ENCODE results near the gene WBP1L. TPM values are rescaled to one million over a fixed set of nuclear protein-coding genes. Genes with fewer than 3 reads are reported as not detected.
"Not testable (repeated sequence)": the region's sequence is repeated elsewhere in the genome, so short reads cannot be mapped to it uniquely, and the experiment has no call there.

WBP1L gene
- total and polyA plus RNA-seq, 2 donors, result 30.1 to 42.6 TPM

DNA sequence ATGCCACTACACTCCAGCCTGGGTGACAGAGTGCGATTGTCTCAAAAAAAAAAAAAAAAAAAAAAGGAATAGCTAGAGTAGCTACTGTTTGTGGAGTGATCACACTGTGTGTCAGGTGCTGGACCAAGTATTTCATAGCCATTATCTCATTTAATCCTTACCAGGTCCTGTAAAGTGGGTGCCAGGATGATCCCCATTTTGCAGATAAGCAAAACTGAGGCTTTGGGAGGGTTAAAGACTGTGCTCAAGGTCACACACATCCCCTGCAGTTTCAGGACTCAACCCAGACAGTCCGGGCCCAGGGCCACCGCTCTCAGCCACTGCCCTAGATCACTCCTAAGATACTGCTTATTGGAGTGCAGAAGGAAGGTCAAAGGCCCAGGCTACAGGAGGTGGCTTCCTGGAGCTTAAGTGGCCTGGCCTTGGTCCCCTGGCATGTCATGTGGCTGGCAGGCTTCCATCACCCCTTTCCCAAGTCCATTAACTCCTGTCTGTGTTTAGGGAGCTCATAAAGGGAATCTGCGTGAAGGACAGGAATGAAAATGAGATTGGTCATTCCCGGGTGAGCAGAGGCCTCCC is 12.4 kb upstream of the WBP1L start:
- no peaks in the 10 kb centered on the region for H3K36me3 ChIP-seq (ENCODE audit: insufficient read depth)
- H3K4me3 ChIP-seq (ENCODE audit: low read depth, low read length), result no peak overlapping the region
- no peaks in the 10 kb centered on the region for H3K4me1 ChIP-seq (ENCODE audit: insufficient read depth)
- H3K27ac ChIP-seq (ENCODE audit: low read depth), result no peak overlapping the region
- no peak for DNase-seq (ENCODE audit: extremely low spot score)
- 85% methylated on average over 5 of the region's 5 CpGs for WGBS

DNA sequence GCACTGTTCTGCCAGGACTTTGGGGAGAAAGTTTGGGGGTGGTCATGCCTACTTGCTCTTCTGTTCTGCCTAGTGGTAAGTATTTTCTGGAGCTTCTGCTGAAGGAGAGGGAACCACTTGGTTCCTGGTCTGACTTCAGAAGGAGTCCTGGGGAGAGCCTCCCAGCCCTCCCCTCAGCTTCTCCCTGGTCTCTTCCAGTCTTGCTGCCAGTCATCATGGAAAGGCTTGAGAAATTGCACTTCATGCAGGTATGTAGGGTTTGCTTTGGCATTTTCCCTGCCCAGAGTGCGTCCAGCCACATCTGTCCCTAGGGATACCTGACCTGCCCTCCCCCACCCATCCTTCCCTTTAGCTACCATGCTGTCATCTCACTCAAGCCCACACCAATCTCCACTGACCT is 11.1 kb upstream of the WBP1L start:
- 78% methylated on average over 1 of the region's 1 CpG for WGBS
- no peaks in the 10 kb centered on the region for H3K36me3 ChIP-seq (ENCODE audit: insufficient read depth)
- no peak overlapping the region for H3K27ac ChIP-seq (ENCODE audit: low read depth)
- DNase-seq (ENCODE audit: extremely low spot score), result no peak
- H3K4me1 ChIP-seq (ENCODE audit: insufficient read depth), result no peaks in the 10 kb centered on the region
- no peak overlapping the region for H3K4me3 ChIP-seq (ENCODE audit: low read depth, low read length)

DNA sequence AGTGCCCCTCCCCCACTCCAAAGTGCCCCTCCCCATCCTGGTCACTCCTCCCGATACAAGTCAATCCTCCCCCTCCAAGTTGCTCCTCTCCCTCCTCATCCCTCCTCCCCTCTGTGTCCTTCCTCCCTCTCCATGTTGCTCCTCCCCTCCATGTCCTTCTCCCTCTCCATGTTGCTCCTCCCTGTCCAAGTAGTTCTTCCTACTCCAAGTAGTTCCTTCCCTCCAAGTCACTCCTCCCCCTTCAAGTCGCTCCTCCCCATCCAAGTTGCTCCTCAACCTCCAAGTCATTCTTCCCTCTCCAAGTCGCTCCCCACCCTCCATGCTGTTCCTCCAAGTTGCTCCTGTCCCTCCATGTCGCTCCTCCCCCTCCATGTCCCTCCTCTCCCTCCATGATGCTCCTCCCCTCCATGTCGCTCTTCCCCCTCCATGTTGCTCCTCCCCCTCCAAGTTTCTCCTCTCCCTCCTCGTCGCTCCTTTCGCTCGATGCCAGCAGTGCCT is 8.6 kb upstream of the WBP1L start:
- 75% methylated on average over 9 of the region's 9 CpGs for WGBS
- DNase-seq (ENCODE audit: extremely low spot score), result no peak

DNA sequence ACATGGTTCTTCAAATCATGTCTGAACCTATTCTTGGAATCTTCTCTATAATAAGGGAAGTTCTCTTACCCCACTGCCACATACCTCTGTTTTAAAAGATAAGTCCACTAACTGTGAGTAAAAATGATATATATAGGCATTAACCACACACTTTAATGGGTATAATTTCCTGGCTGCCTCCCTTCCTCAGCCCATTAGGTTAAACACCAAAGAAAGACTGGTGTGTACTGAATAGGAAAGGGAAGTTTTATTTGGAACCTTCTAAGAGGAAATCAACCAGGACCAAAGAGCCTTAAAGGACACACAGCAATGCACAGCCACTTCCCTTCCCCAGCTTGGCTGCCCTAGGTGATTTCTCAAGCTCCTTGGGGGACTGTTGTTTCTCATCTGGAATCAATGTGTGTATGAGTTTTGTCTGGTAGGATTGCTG is 5.0 kb upstream of the WBP1L start:
- Histone ChIP-seq H3K4me3 (ENCODE audit: low read depth, low read length) (no peak overlapping the region), H3K36me3 (ENCODE audit: insufficient read depth) (no peaks in the 10 kb centered on the region), H3K27ac (ENCODE audit: low read depth) (no peak overlapping the region), H3K4me1 (ENCODE audit: insufficient read depth) (no peaks in the 10 kb centered on the region)
- DNase-seq (ENCODE audit: extremely low spot score), result no peak

More for the DNA sequence above, 8.6 kb upstream of the WBP1L start:
- Histone ChIP-seq H3K27ac (ENCODE audit: low read depth) (no peak overlapping the region), H3K4me3 (ENCODE audit: low read depth, low read length) (no peak overlapping the region), H3K36me3 (ENCODE audit: insufficient read depth) (no peaks in the 10 kb centered on the region), H3K4me1 (ENCODE audit: insufficient read depth) (no peaks in the 10 kb centered on the region)

DNA sequence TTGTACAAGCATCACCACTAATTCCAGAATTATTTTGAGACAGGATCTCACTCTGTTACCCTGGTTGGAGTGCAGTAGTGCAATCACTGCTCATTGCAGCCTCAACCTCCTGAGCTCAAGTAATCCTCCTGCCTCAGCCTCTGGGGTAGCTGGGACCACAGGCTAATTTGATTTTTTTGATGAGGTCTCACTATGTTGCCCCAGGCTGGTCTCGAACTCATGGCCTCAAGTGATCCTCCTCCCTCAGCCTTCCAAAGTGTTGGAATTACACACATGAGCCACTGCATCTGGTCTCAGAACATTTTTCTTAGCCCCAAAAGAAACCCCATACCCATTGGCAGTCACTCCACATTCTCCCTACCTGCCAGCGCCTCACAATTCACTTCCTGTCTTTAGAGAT is 3.5 kb upstream of the WBP1L start:
- H3K36me3 ChIP-seq (ENCODE audit: insufficient read depth), result no peaks in the 10 kb centered on the region
- no peaks in the 10 kb centered on the region for H3K4me1 ChIP-seq (ENCODE audit: insufficient read depth)
- no peak overlapping the region for H3K4me3 ChIP-seq (ENCODE audit: low read depth, low read length)
- no peak for DNase-seq (ENCODE audit: extremely low spot score)
- H3K27ac ChIP-seq (ENCODE audit: low read depth), result no peak overlapping the region
- WGBS, result 75% methylated on average over 2 of the region's 2 CpGs

DNA sequence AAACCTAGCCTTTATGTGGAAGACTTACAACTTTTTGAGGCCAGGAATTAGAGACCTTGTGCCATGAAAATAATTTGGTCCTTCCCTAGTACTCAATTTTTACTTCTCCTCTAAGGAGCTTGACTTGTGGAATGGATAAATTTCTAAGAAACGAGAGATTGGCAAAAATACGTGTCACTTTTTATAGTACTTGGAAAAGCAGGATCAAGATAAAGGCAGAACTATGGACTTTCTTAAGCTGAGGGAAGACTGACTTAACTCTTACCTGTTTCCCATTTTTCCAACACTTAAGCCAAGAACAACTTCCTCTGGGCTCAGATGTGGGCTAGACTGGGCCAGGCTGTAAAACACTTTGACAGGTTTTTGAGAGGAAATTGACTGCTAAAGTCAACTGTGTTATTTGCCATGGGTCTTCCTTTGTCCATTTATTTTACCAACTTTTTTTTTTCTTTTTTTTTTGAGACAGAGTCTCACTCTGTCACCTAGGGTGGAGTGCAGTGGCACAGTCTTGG is 2.0 kb upstream of the WBP1L start:
- Histone ChIP-seq H3K36me3 (ENCODE audit: insufficient read depth) (no peaks in the 10 kb centered on the region), H3K4me3 (ENCODE audit: low read depth, low read length) (no peak overlapping the region), H3K4me1 (ENCODE audit: insufficient read depth) (peaks cover 2% of the 10 kb centered on the region), H3K27ac (ENCODE audit: low read depth) (no peak overlapping the region)
- no peak for DNase-seq (ENCODE audit: extremely low spot score)
- WGBS, result 61% methylated on average over 2 of the region's 2 CpGs

DNA sequence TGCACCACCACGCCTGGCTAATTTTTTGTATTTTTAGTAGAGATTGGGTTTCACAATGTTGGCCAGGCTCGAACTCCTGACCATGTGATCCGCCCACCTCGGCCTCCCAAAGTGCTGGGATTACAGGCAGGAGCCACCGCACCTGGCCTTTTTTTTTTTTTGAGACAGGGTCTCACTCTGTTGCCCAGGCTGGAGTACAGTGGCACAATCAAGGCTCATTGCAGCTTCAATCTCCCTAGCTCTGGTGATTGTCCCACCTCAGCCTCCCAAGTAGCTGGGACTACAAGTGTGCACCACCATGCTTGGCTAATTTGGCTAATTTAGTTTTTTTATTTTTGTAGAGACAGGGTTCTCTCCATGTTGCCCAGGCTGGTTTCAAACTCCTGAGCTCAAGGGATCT is 1.4 kb upstream of the WBP1L start:
- not testable (repeated sequence) for H3K27ac ChIP-seq (ENCODE audit: low read depth); H3K36me3 ChIP-seq (ENCODE audit: insufficient read depth); DNase-seq (ENCODE audit: extremely low spot score); H3K4me3 ChIP-seq (ENCODE audit: low read depth, low read length); H3K4me1 ChIP-seq (ENCODE audit: insufficient read depth)
- WGBS, result 91% methylated on average over 5 of the region's 5 CpGs

DNA sequence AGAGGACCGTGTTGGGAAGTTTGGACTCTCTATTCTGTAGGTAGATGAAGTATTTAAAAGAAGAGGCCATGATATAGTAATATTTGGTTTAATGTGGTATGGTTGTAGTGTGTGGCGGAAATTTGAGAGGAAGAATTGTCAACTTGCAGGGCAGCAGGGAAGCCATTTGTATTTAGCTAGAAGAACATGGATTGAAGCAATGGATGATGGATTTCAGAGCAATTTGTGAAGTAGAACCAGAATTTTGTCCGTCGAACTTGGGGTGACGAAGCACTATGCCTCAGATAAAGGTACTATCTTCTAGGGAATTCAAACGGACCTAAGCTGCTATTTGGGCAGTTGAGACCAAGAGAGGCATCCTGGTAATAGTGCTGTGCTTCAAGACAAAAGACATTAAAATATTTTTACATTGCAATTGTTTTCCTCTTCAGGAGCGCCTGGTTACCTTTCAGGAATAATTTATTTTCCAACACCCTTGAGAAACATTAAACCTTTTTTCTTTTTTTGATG is 615 bp upstream of the WBP1L start:
- peak overlapping the region; percentile 5 for H3K4me3 ChIP-seq (ENCODE audit: low read depth, low read length)
- DNase-seq (ENCODE audit: extremely low spot score), result no peak
- WGBS, result 30% methylated on average over 7 of the region's 7 CpGs

DNA sequence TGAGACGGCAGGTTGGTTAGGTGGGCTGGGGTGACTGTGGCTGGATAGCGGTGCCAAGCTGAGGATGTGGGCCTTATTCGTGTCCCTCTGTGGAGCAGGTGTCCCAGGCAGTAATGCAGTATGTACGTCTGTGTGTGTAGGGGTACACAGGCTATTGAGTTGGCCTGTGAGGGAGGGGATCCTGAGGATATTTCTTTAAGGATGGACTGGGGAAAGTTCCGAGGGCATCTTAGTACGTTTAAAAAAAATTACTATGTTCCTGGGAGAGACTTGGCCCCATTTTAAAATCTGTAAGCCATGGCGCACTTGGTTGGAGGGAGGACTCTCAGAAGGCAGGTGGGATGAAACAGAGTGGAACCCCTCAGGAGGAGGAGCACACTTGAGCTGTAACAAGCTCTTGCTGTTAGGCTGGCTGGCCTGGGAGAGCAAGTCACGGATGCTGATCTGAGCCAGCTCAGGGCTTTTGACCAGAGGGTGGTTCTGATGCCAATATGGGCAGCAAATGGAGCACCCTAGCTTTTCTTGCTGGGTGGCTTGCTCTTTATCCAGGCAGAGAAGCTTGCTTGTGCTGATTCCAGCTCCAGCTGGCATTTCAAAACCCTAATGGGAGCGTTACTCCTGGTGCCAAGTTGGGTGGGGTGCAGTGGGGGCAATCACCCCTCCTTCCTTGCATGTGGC is 765 bp downstream of the WBP1L start:
- no peaks in the 10 kb centered on the region for H3K36me3 ChIP-seq (ENCODE audit: insufficient read depth)
- H3K27ac ChIP-seq (ENCODE audit: low read depth), result peak overlapping the region; percentile 77
- H3K4me3 ChIP-seq (ENCODE audit: low read depth, low read length), result peak overlapping the region; percentile 80
- peaks cover 2% of the 10 kb centered on the region for H3K4me1 ChIP-seq (ENCODE audit: insufficient read depth)
- 9% methylated on average over 9 of the region's 9 CpGs for WGBS
- DNase-seq (ENCODE audit: extremely low spot score), result no peak

More for the DNA sequence above, 615 bp upstream of the WBP1L start:
- H3K4me1 ChIP-seq (ENCODE audit: insufficient read depth), result peaks cover 2% of the 10 kb centered on the region
- H3K36me3 ChIP-seq (ENCODE audit: insufficient read depth), result no peaks in the 10 kb centered on the region
- no peak overlapping the region for H3K27ac ChIP-seq (ENCODE audit: low read depth)

DNA sequence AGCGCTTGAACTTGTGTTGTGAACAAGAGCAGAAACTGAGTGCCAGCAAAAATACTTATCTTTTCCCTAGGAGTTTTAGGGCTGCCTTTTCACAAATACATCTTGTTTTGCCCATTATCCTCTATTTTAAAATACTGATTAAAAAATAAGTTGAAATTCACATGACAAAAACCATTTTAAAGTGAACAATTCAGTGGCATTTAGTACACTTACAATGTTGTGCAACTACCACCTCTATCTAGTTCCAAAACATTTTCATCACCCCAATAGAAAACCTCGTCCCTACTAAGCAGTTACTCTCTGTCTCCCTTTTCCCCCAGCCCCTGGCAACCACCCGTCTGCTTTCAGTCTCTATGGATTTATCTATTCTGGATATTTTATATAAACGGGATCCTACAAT is 1.4 kb downstream of the WBP1L start:
- DNase-seq (ENCODE audit: extremely low spot score), result no peak
- 55% methylated on average over 4 of the region's 4 CpGs for WGBS
- no peaks in the 10 kb centered on the region for H3K36me3 ChIP-seq (ENCODE audit: insufficient read depth)
- no peak overlapping the region for H3K27ac ChIP-seq (ENCODE audit: low read depth)
- H3K4me3 ChIP-seq (ENCODE audit: low read depth, low read length), result no peak overlapping the region
- peaks cover 2% of the 10 kb centered on the region for H3K4me1 ChIP-seq (ENCODE audit: insufficient read depth)

DNA sequence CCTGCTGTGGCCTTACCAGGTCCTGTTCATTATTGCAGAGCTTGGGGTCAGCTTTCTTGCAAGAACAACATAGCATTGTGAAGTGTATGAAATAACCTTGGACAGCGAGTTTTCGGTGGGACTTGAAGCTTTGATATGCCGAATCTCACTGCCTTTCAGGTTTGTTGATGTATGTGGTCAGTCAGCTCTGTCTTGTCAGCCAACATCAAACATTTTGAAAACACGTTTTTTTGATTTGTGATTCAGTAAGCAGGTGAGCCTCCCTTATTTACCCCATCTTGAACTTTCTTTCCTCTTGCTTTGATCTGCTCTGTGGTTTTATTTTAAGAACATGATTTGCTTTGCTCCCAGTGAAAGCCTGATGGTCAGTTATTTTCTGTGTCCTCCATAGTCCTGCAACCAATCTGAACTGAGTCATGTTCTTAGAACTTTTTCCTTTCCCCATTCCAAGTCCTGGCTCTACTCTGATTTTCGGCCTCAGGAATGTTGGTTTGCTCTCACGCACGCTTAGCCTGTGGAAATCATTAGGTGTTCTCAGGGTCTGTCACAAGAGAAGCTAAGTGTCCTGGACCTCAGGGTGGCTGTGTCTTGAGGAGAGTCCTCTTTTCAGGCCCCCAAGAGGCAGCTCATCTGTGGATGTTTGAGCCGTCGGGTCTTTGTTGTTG is 8.7 kb downstream of the WBP1L start:
- Histone ChIP-seq H3K27ac (ENCODE audit: low read depth) (no peak overlapping the region), H3K4me3 (ENCODE audit: low read depth, low read length) (no peak overlapping the region), H3K4me1 (ENCODE audit: insufficient read depth) (no peaks in the 10 kb centered on the region), H3K36me3 (ENCODE audit: insufficient read depth) (no peaks in the 10 kb centered on the region)
- 86% methylated on average over 9 of the region's 9 CpGs for WGBS
- DNase-seq (ENCODE audit: extremely low spot score), result no peak

DNA sequence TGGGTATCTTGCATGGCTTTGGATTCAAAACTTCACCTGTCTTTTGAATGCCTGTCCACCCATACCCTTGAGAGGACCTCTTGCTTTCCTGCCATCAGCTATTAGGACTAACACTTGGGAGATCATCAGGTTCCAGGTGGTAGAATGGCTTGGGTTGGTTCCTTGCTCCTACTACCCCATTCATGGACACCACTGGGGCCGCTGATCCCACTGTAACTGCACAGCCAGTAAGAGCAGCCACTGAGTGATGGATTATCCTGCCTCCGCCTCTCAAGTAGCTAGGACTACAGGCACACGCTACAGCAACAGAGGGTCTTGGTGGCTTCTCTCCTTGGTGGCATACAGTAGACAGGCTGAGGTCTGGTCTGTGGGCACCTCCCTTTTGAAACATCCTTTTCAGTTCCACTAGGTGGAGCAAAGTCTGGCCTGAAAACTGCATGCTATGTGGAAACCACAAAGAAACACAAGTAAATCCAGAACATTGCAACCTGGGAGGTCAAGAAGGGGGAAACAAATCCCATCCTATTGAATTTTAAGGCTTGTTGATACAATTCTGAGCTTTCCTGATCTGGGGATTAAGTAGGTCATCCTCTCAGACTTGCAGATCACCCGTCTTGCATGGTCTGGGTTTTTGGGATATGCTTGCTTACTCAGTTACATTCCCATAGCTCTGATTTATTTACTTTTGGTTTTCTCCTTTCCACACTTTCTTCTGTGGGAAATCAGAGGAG is 9.4 kb downstream of the WBP1L start:
- WGBS, result 65% methylated on average over 4 of the region's 4 CpGs
- H3K27ac ChIP-seq (ENCODE audit: low read depth), result no peak overlapping the region
- no peak overlapping the region for H3K4me3 ChIP-seq (ENCODE audit: low read depth, low read length)
- H3K4me1 ChIP-seq (ENCODE audit: insufficient read depth), result no peaks in the 10 kb centered on the region
- no peaks in the 10 kb centered on the region for H3K36me3 ChIP-seq (ENCODE audit: insufficient read depth)
- DNase-seq (ENCODE audit: extremely low spot score), result no peak

DNA sequence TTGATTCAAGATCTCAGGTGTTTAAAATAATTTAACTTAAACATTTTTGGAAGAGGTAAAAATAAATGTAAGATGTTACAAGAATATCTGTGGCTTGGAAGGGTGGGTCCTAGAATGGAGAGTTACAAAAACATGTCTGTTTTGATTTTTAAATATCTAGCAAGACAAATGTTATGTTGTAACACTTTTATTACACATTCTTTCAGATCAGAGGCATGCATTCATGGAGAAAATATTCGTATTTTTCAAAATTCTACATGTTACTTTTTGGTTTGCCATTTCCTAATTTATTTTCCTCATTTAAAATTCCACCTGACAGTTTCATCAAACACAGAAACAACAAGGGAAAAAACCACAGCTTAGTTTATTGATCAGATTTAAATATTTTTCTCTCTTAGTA is 10.0 kb downstream of the WBP1L start:
- Histone ChIP-seq H3K36me3 (ENCODE audit: insufficient read depth) (no peaks in the 10 kb centered on the region), H3K27ac (ENCODE audit: low read depth) (no peak overlapping the region), H3K4me3 (ENCODE audit: low read depth, low read length) (no peak overlapping the region), H3K4me1 (ENCODE audit: insufficient read depth) (no peaks in the 10 kb centered on the region)
- DNase-seq (ENCODE audit: extremely low spot score), result no peak
- WGBS, result 60% methylated on average over 1 of the region's 1 CpG

Measured in urinary bladder (tissue), 4 donors.